Measurements from ENCODE around the gene WDFY2. TPM values are rescaled to one million over a fixed set of nuclear protein-coding genes. Genes with fewer than 3 reads are reported as not detected.

Gene WDFY2
- total and polyA plus RNA-seq, 2 of the 8 experiments (the other 6 are each of a cell fraction or from before 2014, with no cell fraction given), result 13.9 to 29.0 TPM

GRCh38 chr13:51679616-51680015 lies 95.4 kb downstream of the WDFY2 start:
- no peak overlapping the region for H3K9ac ChIP-seq (replicated peaks in 1 of 4; ENCODE audit: extremely low read depth in 1 of 4, low read depth in 3 of 4, low read length in 3 of 4)

More at GRCh38 chr13:51679616-51680015, 95.4 kb downstream of the WDFY2 start:
- POLR2A ChIA-PET (ENCODE audit: partially characterized antibody), result no interaction called here
- H4K20me1 ChIP-seq (replicated peaks in 1 of 2; ENCODE audit: control insufficient read depth in 1 of 2, insufficient read depth in 2 of 2, low read length in 2 of 2), result no peaks in the 10 kb centered on the region
- CTCF ChIA-PET (ENCODE audit: partially characterized antibody), result interaction anchor here (1.8 kb wide), 1 partner anchor 89 kb away, joined by 8 read pairs; no protein-coding TSS in a partner anchor
- H3K27ac ChIP-seq (ENCODE audit: low read depth, low read length), result no peak overlapping the region
- peaks cover 0 to 6% (median 1%) of the 10 kb centered on the region in 4 experiments; a peak in 3 of 7 replicates for H3K4me1 ChIP-seq (replicated peaks in 1 of 4; ENCODE audit: control insufficient read depth in 3 of 4, insufficient read depth in 4 of 4, low read length in 3 of 4)
- FAIRE-seq, result no peak
- no peak overlapping the region for H3K4me3 ChIP-seq (ENCODE audit: extremely low read depth in 1 of 4, insufficient read depth in 2 of 4, low read depth in 3 of 4, low read length in 4 of 4)
- no peak overlapping the region for H3K4ac ChIP-seq (replicated peaks; ENCODE audit: insufficient read length, low read depth, low read length)
- no peak for TF ChIP-seq POLR2AphosphoS5 (IDR thresholded peaks at IDR 0.05; ENCODE audit: low read depth, low read length)
- TF ChIP-seq SIN3A (conservative IDR thresholded peaks at IDR 0.05 in 1 of 2, IDR thresholded peaks at IDR 0.05 in 1 of 2; ENCODE audit: low read depth in 1 of 2, low read length in 2 of 2), result no peak
- TF ChIP-seq CEBPB (IDR thresholded peaks at IDR 0.05; ENCODE audit: low read depth, low read length), result no peak
- H2AK5ac ChIP-seq (ENCODE audit: low read depth, low read length), result no peak overlapping the region
- H3K4me2 ChIP-seq (ENCODE audit: insufficient read depth in 1 of 2, low read depth in 2 of 2, low read length in 2 of 2), result no peak overlapping the region
- no peak overlapping the region for H2BK20ac ChIP-seq (ENCODE audit: low read length)
- no peak overlapping the region for H3K23ac ChIP-seq (ENCODE audit: insufficient read length)
- DNase-seq (ENCODE audit: low read depth in 1 of 2, low spot score in 2 of 2), result no peak
- H3K56ac ChIP-seq (replicated peaks; ENCODE audit: insufficient read length, low read depth, low read length), result no peak overlapping the region
- no peaks in the 10 kb centered on the region for H3K23me2 ChIP-seq (ENCODE audit: low read depth, low read length)
- no peak overlapping the region for H3K14ac ChIP-seq (ENCODE audit: insufficient read length)
- H4K91ac ChIP-seq (replicated peaks; ENCODE audit: insufficient read length, low read length), result no peak overlapping the region
- WGBS, 2 experiments (ENCODE audit: extremely low coverage in 1 of 2, insufficient coverage in 1 of 2, insufficient read length in 1 of 2, insufficient replicate concordance in 2 of 2, low coverage in 1 of 2, low lambda C conversion rate in 2 of 2, missing lambda C conversion rate in 1 of 2), result 89% methylated on average over 3 of the region's 3 CpGs; no CpG with 5 or more reads in 1 of the 2 experiments
- H4K8ac ChIP-seq (ENCODE audit: extremely low read depth, insufficient read depth, low read length), result no peak overlapping the region
- no peak overlapping the region for H2BK5ac ChIP-seq (ENCODE audit: low read depth, low read length)
- no peaks in the 10 kb centered on the region for H3K9me3 ChIP-seq (ENCODE audit: insufficient read depth in 2 of 2, low read depth in 1 of 2, low read length in 1 of 2)
- no peak overlapping the region for H4K5ac ChIP-seq (ENCODE audit: insufficient read length, low read depth, low read length)
- H2BK120ac ChIP-seq (replicated peaks; ENCODE audit: low read depth, low read length), result no peak overlapping the region
- H3K36me3 ChIP-seq (ENCODE audit: control insufficient read depth in 2 of 4, insufficient read depth in 4 of 4, low read length in 3 of 4), result no peaks in the 10 kb centered on the region; a peak in 1 of 8 replicates
- no peaks in the 10 kb centered on the region for H3K27me3 ChIP-seq (replicated peaks in 1 of 4; ENCODE audit: control insufficient read depth in 3 of 4, extremely low read depth in 1 of 4, insufficient read depth in 3 of 4, low read length in 3 of 4)
- H2BK15ac ChIP-seq (ENCODE audit: low read length), result no peak overlapping the region
- peaks cover 0 to 48% of the 10 kb centered on the region in 2 experiments; a peak in 2 of 4 replicates for H3K79me2 ChIP-seq (ENCODE audit: control insufficient read depth in 1 of 2, insufficient read depth in 2 of 2, low read length in 2 of 2)
- no peak overlapping the region for H2BK12ac ChIP-seq (ENCODE audit: low read depth, low read length)
- H3K18ac ChIP-seq (ENCODE audit: extremely low read depth, low read length), result no peak overlapping the region
- H2AFZ ChIP-seq (ENCODE audit: low read length), result no peak overlapping the region
- H3K79me1 ChIP-seq (ENCODE audit: low read depth, low read length), result peaks cover 4% of the 10 kb centered on the region; the same call in 1 of the 2 replicates

All from H1 (cell line).